T-helper 9 cell (primary cell): ENCODE results near the gene HMG20A.
"Not testable (repeated sequence)": the region's sequence is repeated elsewhere in the genome, so short reads cannot be mapped to it uniquely, and the experiment has no call there.

Experiments
- DNase-seq: peaks from one replicate; pipeline ENCODE4 v3.0.0-alpha.2; 2020

The HMG20A gene

DNA sequence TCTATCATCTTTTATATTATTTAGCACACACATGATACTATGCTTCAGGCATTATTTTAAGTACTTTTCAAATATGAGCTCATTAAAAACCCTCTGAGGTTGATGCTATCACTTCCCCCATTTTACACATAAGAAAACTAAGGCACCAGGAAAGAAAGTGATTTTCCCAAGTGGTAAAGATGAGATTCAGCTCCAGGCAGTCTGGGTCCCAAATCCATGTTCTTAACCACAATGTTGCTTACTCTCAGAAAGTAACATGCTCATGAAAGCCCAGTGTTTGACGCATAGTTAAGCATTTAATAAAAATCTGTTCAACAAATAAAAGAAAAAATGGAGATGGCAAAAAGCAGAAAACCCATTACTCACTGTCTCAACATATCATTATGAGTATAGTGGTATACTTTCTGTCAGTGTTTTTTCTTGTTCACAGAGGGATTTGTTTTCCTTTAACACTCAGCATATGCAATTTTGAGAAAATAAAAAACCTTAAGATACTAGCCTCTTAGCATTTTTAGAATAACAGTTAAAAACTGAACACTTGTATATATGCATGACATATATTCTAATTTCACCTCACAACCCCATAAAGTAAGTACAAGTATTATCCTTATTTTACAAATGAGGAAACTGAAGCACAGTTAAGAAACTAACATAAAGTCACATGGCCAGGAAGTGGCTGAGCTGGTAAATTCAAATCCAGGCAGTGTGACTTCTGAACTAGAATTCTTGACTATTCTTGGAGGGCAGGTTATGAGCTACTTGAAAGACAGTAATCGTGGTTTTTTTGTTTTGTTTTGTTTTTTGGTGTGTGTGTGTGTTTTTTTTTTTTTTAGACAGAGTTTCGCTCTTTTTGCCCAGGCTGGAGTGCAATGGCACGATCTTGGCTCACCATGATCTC is 11.2 kb upstream of the HMG20A start:
- no peak for DNase-seq

DNA sequence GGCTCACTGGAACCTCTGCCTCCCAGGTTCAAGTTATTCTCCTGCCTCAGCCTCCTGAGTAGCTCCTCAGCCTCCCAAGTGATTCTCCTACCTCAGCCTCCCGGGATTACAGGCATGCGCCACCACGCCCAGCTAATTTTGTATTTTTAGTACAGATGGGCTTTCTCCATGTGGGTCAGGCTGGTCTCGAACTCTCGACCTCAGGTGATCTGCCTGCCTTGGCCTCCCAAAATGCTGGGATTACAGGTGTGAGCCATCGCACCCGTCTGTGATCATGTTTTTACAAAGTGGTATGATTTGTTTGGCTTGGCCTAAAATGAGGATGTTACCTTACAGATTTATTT is 10.6 kb upstream of the HMG20A start:
- not testable (repeated sequence) for DNase-seq

DNA sequence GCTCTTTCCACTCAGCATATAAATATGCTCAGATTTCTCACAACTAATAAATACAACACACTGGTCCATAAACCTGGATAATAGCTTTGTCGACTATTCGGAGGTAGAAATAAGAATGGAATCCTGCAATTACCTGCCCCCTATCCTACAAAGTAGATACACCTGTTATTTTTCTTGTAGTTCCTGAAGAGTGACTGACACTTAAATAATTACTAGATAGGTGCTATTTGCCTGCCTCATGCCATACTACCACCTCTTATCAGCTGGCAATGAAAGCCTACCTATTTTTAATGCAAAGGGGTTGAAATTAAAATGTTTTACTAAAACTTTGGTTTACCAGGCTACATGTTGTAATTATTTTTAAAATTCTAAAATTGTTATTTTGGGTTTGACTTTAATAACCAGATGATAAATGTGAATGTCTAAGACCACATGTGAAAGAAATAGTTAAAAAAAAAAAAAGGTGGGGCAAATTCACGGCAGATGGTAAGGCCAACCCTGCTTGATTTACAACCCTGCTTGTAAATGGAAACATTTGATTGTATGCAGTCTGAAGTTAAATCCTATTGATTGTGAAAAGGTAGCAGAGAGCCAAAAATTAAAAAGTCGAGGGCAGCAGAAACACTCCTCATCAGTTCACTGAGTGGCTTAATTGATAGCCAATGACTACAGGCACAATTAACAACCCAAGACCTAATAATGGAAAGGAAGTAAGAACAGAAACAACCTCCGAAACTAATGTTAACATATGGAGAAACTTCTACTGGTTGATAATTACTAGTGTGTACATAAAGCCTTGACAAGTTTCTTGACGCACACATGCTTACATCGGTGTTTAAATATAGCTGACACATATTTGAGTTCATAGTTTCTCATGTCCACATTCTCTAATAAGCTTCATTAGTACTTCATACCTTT is 9.7 kb upstream of the HMG20A start:
- no peak for DNase-seq

DNA sequence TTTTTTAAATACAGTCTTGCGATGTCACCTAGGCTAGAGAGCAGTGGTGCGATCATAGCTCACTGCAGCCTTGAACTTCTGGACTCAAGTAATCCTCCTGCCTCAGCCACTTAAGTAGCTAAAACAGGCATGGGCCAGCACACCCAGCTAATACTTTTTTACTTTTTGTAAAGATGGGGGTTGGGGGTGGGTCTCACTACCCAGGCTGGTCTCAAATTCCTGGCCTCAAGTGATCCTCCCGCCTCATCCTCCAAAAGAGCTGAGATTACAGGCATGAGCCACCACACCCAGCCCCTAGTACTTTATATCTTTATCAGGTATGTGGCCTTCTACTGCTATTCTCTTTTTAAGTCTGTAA is 9.1 kb upstream of the HMG20A start:
- DNase-seq: no peak

DNA sequence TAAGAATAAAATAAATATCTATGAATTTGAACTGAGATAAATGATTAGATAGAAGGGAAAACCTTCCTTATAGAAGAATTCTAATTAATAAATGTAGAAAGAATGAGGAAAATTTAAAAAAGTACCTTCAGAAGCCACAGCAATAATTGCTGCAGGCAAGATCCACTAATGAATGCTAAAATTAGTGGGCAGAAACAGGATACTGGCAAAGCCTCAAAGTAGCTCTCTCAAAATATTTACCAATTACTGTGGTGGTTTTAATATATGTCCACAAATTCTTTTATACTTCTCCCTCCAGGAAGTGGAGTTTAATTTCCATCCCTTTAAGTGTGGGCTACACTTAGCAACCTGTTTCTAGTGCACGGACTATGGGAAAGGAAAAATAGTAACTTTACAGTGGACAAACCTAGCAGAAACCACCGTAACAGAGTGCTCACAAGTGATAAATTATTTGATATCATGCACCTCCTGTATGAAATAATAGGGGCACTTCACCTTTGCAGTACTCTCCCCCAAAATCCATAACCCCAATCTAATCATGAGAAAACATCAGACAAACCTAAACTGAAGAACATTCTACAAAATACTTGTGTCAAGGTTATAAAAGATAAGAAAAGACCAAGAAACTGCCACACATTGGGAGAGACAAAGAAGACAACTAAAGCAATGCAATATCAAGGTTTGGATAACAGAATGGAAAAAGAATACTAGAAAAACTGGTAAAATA is 7.6 kb upstream of the HMG20A start:
- no peak for DNase-seq

DNA sequence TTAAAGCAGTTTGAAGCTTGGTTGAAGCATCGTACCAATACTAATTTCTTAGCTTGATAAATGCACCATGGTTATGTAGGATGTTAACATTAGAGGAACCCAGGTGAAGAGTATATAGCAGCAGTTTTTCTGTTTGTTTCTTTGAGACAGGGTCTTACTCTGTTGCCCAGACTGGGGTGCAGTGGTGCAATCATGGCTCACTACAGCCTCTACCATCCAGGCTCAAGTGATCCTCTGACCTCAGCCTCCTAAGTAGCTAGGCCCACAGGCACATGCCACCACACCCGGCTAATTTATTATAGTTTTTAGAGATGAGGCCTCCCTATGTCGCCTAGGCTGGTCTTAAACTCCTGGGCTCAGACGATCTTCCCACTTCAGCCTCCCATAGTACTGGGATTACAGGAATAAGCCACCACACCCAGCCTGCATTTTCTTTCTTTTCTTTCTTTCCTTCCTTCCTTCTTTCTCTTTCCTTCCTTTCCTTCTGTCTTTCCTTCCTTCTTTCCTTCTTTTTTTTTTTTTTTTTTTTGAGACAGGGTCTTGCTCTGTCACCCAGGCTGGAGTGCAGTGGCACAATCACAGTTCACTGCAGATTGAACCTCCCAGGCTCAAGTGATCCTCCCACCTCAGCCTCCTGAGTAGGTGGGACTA is 6.9 kb upstream of the HMG20A start:
- DNase-seq: no peak

DNA sequence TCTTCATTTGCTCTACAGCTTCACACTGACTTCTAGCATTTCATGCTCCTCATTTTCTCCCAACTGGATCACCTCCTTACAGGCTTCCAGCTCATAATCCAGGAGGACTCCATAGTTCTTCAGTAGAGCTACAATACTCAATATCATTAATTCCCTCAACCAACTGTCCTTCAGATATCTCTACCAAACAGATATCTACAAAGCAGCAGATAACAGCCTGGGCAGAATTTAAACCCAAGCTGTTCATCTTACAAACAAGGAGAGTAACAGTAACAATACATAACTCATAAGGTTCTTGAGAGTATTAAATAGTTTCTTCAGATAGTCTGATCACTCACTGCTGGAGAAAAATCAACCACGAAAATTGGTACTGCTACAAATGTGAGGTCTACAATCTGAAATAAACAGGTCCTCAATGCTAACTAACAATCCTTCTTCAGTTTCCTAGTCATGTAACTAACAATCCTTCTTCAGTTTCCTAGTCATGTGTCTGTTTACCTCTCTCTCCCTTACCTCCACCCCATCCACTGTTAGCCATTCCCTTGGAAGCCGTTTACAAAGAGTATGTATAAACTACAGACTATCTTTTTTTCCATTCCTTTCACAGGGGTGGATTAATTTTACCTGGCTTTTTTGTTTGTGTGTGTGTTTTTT is 5.8 kb upstream of the HMG20A start:
- DNase-seq: no peak

DNA sequence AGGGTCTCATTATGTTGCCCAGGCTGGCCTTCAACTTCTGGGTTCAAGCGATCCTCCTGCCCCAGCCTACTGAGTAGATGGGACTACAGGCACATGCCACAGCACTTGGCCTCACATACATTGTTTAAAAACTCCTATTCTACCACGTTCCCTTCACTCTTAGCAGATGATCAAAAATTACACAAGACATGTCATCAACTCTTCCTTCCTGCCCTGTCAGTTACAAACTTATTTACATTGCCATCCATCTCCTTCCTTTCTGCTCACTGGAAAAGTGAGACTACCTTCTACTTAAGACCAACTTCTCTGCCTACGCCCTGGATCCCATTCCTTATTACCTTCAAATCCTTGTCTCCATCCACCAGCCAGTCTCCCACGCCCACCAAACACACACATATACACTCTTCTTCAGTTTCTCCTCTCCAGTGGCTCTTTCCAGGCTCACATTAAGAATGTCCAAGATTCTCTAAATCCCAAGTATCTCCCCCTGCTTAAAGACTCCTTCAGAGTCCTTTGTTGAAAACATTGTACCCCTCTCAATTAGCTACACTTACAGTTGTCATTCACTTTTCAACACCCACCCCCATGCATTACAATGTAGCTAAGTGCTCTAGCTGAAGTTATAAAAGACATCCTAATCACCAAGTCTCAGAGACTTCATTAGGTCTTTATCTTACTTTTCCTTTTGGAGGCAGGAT is 5.1 kb upstream of the HMG20A start:
- no peak for DNase-seq

DNA sequence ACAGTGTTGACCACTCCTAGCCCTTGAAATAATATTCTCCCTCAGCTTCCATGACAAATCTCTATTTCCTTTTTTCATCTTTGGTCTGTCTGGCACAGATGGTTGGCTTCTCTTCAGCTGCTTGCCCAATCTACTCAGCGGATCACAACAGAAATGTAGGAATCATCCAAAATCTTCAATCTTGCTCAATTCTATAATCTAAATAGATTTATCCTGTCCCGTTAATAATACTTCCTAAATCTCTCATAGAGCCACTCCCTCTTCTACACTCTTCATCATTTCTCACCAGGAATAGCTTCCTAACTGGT is 4.6 kb upstream of the HMG20A start:
- DNase-seq: no peak

DNA sequence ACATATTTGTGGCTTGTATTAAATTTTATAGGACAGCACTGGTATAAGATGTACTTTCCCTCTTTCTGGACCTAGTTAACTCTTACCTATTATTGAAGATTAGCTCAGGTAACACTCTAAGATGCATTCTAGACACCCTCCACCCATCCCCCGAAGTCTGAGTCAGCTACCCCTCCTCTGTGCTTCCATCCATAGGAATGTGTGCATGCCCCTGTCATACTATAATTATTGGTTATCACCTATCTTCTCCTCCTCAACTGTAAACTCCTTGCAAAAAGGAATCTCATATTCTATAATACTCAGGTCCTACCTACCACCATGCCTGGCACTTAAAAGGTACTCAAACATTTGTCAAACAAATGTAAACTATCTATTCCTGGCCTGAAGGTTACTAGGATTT is 3.7 kb upstream of the HMG20A start:
- DNase-seq: no peak

DNA sequence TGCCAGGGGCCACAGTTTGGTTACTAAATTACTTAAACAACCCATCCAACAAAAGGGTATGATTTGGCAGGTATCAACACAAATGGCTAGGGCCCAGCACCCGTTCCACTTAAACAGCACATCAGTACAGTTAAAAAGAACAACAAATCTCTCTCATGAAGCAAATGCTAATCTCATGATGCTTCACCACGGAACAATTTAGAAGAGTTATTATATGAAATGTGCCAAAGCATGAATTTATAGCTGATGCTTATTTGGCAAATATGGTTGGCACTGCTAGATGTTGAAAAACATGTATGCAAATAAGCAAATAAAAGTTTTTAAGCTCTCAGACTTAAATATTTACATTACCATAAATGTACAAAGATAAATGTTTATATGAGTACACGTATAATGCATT is 3.1 kb upstream of the HMG20A start:
- DNase-seq: no peak

DNA sequence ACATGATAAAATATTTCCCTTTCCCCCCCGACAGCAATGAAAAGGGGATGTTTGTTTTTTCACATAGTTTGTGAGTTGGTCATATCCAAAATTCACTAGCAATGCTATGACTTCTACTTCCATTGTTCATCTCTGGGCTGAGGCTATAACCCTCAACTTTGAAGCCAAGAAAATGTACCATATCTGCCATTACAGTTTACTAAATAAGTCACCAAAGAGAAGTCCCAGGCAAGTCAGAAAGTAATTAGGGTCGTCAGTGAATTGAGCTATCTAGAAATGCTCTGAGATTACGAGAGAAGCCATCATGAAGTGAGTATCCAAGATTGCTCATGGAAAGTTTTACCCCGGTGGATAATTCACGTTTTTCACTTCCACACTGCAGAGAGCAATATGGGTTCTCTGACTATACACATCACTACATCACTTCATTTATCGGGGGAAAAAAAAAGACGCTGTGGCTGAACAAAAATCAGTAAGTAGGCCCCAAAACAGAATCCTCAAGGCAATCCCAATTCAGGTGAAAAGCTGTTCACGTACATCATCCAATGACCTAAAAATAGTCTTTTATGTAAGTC is 2.2 kb upstream of the HMG20A start:
- DNase-seq: no peak

DNA sequence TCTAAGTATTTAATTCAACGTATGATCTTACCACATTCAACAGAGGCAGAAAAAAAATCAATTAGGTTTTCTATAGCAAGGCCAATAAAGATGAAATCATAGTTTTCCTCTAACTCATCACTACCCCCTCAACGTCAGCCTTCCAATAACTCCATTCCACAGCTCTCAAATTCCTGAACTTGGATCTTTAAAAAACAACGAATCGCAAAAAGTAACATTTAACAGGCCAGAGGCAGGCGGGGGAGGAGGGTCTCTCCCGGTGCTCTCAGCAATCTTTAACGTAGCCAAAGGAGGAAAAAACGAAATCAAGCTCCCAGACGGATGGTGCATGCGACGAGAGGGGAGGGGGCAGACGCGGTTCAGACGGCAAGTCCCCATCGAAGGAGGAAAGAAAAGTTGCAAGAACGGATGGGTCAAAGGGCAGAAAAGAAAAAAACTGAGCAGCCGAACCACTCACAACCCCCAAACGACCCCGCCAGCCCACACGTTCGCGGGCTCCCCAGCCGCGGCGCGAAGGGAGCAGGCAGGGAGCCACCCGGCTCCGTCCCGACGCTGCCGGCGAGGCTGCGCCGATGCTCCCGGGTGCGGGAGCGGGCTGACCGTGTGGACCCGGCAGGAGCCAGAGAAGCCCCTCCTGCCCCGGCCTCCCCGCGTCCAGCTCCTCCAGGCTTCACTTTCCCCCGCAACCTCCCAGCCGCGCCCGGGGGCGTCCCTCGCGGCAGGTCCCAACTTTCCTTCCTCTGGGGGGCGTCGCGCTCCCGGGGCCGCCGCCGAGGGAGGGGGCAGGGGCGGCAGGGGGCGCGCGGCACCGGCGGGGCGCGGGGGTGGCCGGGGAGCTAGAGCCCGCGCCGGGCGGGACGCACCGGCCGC is 1.5 kb upstream of the HMG20A start:
- DNase-seq: peak; percentile 25

DNA sequence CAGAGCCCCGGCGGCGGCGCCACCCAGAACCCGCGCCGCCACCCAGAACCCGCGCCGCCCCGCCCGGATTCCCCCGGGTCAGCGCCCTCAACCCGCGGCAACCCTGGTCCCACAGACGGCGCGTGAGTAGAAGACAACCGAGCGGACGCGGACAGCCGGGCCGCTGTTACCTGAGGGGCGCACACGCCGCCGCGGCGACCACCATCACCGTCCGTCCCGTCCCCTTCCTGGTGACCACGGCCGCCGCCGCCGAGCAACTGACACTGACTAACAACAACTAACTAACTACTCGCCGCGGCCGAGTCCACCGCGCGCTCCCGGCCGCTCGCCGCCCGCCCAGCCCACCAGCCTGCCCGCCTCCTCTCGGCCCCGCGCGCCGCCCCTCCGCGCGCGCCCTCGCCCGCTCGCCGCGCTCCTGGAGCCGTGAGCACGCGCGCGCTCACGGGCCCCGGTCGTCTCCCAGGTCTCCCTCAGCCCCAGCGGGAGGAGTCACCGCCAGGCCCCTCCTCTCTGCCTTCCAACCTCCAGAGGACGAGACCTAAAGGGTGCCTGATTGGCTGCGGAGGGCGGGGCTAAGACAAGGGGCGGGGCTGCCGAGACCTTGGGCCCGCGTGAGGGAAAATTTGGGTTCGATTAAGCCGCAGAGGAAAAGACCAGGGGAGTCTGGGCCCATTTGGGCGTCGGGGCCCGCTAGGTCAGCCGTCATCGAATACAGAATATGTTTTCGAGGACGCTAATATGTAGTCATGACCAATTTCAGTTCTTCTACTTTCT is 665 bp upstream of the HMG20A start, which contains the start of gene PEAK1:
TSS of gene PEAK1 (minus strand) at position 269 of the 774 bp plus-strand sequence. CDS start 238,178 bp downstream, outside the sequence.
- peak; percentile 100 for DNase-seq

DNA sequence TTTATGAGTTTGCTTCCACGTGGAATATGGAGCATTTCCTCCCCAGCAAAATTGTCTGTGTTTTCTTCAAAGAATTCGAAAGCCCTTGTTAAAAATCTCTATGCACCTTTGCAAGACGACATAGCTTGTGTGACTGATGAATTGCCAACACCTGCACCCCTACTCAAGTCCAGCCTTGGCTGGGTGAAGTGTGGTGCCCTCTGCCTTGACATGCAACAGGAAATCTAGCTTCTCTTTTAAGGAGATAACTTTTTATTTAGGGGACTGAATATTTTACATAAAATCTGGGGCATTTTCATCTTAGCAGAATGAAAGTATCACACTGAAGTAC is 647 bp downstream of the HMG20A start:
- DNase-seq: no peak

DNA sequence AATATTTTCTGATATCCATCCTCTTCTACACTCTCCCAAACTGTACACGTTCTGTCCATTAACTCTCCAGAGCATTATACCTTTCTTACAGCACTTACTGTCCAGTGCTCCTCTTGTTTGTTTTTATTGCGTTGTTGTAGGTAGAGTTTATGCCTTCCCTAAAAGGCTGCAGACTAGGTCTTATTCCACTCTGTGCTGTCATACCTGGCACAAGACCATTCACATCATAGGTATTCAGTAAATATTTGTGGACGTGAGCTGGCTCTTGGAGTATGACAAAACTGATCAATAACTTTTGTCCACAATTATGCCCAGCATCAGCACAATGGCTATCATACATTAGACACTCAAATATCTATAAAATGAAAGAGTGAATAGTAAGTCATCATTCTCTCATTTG is 4.4 kb downstream of the HMG20A start:
- DNase-seq: no peak

DNA sequence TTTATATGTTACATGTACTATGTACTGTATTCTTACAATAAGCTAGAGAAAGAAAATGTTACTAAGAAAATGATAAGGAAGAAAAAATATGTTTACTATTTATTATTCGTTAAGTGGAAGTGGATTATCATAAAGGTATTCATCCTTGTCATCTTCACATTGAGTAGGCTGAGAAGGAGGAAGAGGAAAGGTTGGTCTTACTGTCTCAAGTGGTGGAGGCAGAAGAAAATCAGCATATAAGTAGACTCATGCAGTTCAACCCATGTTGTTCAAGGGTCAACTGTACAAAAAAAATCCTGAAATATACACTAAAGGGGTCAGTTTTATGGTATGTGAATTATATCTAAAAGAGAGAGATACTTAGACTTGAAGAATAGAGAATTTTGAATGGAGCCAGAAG is 5.7 kb downstream of the HMG20A start:
- no peak for DNase-seq

DNA sequence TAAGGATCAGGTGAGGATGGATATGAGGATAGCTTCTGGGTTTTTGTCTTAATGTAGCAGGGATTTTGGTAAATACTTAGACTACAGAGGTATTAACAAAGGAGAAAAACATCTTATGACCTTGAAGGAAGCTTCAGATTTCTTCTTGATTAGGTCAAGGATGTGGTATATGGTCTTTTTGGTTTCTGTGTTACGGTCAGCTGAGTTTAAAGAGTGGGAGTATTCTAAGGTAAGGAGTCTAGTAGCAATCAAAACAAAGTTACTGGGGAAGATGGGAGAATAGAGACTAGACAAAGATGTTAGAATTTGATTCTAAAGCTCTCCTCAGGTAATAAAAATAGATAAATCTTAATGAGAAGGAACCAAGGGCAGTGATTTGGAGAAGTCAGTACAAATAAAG is 6.2 kb downstream of the HMG20A start:
- no peak for DNase-seq

DNA sequence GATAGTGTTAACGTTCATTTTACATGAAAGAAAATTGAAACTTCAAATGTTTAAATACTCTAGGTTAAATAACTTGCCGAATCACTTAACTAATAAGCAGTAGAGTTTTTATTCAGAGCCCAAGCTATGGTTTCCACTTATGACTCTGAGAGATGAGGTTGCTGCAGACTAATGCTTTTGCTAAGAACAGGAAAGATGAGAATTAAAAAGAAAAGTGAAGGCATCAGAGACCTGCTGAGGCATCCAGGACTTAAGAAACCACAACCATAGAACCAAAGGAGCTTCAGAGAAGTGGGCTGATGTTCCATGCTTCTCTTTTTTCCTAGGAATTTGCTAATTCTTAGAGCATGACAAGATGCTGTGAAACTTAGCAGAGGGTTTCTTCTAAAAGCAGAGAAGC is 9.5 kb downstream of the HMG20A start:
- no peak for DNase-seq

DNA sequence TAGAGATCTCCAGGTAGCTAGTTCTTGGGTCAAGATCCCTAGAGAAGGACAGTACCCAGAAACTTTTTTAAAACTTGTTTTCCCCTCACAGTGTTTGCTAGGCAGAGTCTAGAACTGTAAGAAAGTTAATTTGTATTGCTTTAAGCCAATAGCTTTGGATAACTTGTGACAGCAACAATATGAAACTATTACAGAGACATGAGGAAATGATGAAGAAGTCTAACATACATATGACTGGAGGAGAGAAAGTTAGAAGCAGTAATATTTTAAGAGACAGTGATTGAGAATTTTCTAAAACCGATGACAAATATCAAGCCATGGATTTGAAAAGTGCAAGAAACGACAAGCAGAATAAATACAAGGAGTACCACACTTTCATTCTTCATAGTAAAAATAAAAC is 10.0 kb downstream of the HMG20A start:
- no peak for DNase-seq
